Activated CD8-positive, alpha-beta memory T cell treated with anti-CD3 and anti-CD28 coated beads, Interleukin-2, amount 50 U/mL, for 4 hours (primary cell): ENCODE data around the gene SPEN.
A peak's percentile ranks its signal among the peaks of the same experiment; 100 is the strongest.
"Not testable (repeated sequence)": the region's sequence is repeated elsewhere in the genome, so short reads cannot be mapped to it uniquely, and the experiment has no call there.

Experiments used
- DNase-seq: peaks from one replicate; pipeline ENCODE4 v3.0.0-alpha.2; 2020

The SPEN gene

GRCh38 chr1:15965228-15965767 is 117.8 kb downstream of the SPEN start:
- DNase-seq = no peak

GRCh38 chr1:15966081-15966955 is 118.8 kb downstream of the SPEN start:
- peak; percentile 67 for DNase-seq

- no peak for DNase-seq
Measured at GRCh38 chr1:15966956-15967344, 119.4 kb downstream of the SPEN start.

- DNase-seq = no peak
Measured at GRCh38 chr1:15968172-15968571, 120.7 kb downstream of the SPEN start.

GRCh38 chr1:15969321-15969880 is 121.9 kb downstream of the SPEN start:
- DNase-seq = no peak

GRCh38 chr1:15970911-15971310 is 123.4 kb downstream of the SPEN start:
- DNase-seq = no peak

- DNase-seq = no peak
Measured at GRCh38 chr1:15972409-15972808, 124.9 kb downstream of the SPEN start.

- DNase-seq = no peak
Measured at GRCh38 chr1:15973772-15974171, 126.3 kb downstream of the SPEN start.

GRCh38 chr1:15974855-15975254 is 127.3 kb downstream of the SPEN start:
- DNase-seq = no peak

- DNase-seq = peak; percentile 89
Measured at GRCh38 chr1:15975358-15975804, 127.9 kb downstream of the SPEN start.

GRCh38 chr1:15975805-15976680 is 128.5 kb downstream of the SPEN start, which contains the start of gene ZBTB17:
Gene ZBTB17 (minus strand): TSS chr1:15976101. CDS start chr1:15948495, 27,606 bp downstream.
- DNase-seq = peak; percentile 96

- not testable (repeated sequence) for DNase-seq
Measured at GRCh38 chr1:15977947-15978346, 130.4 kb downstream of the SPEN start.

- DNase-seq = no peak
Measured at GRCh38 chr1:15981679-15982078, 134.2 kb downstream of the SPEN start.

- DNase-seq = no peak
Measured at GRCh38 chr1:15983275-15983674, 135.8 kb downstream of the SPEN start.

GRCh38 chr1:15985611-15986297 is 138.2 kb downstream of the SPEN start:
- no peak for DNase-seq

GRCh38 chr1:15988856-15989736 is 141.6 kb downstream of the SPEN start:
- no peak for DNase-seq

- no peak for DNase-seq
Measured at GRCh38 chr1:15989776-15990175, 142.3 kb downstream of the SPEN start.
